Liver (tissue), 9 donors: ENCODE measurements around the gene FBXL4. TPM values are rescaled to one million over a fixed set of nuclear protein-coding genes. Genes with fewer than 3 reads are reported as not detected.

ENCODE experiments used
- DNase-seq: peaks from one replicate; pipeline ENCODE4 v3.0.0-alpha.2; 2017; ENCODE audit warnings: low spot score
- H3K27ac ChIP-seq, 2 donors: one replicate each; pipeline ENCODE4 v1.7.0; 2013; ENCODE audit warnings: inconsistent platforms in 2 of 2, low read length in 2 of 2, control low read depth in 1 of 2, low read depth in 1 of 2, mild to moderate bottlenecking in 1 of 2
- H3K27me3 ChIP-seq, 4 donors: one replicate each; pipeline versions ENCODE4 v1.6.1 to v1.7.0; 2013; ENCODE audit warnings: low read length in 3 of 4, inconsistent platforms in 1 of 4, mild to moderate bottlenecking in 1 of 4, moderate library complexity in 1 of 4; ENCODE audit not compliant: control insufficient read depth in 4 of 4, insufficient read depth in 4 of 4
- H3K36me3 ChIP-seq, 4 donors: one replicate each; pipeline versions ENCODE4 v1.6.1 to v1.7.0; 2013; ENCODE audit warnings: low read length in 3 of 4, mild to moderate bottlenecking in 3 of 4, low read depth in 1 of 4, moderate library complexity in 1 of 4; ENCODE audit not compliant: control insufficient read depth in 4 of 4, insufficient read depth in 3 of 4
- H3K4me1 ChIP-seq, 4 donors: one replicate each; pipeline versions ENCODE4 v1.6.1 to v1.7.0; 2013; ENCODE audit warnings: low read length in 3 of 4, mild to moderate bottlenecking in 3 of 4, moderate library complexity in 1 of 4; ENCODE audit not compliant: control insufficient read depth in 4 of 4, insufficient read depth in 4 of 4
- H3K4me3 ChIP-seq, 3 donors: one replicate each; pipeline versions ENCODE4 v1.6.1 to v1.7.0; 2013; ENCODE audit warnings: low read length in 3 of 3, control low read depth in 1 of 3, low read depth in 1 of 3, mild to moderate bottlenecking in 1 of 3
- H3K9ac ChIP-seq, 2 donors: one replicate each; pipeline ENCODE4 v1.7.0; 2013; ENCODE audit warnings: low read length in 2 of 2, mild to moderate bottlenecking in 2 of 2, moderate library complexity in 2 of 2, control low read depth in 1 of 2, low read depth in 1 of 2
- H3K9me3 ChIP-seq, 4 donors: one replicate each; pipeline versions ENCODE4 v1.6.1 to v1.7.0; 2013; ENCODE audit warnings: low read length in 3 of 4; ENCODE audit not compliant: control insufficient read depth in 4 of 4
- ATF3 ChIP-seq: IDR thresholded peaks from 2 replicates; pipeline ENCODE4 v1.6.1; 2016; ENCODE audit warnings: antibody characterized with exemption
- CTCF ChIP-seq: fragments of 150-350 bp; IDR thresholded peaks from 2 replicates; pipeline ENCODE4 v1.5.1; 2017; ENCODE audit warnings: improper control_type of control experiment, low read depth, low read length; ENCODE audit not compliant: missing input control
- FOXA1 ChIP-seq: IDR thresholded peaks from 2 replicates; pipeline ENCODE4 v1.6.1; 2016; ENCODE audit warnings: antibody characterized with exemption
- FOXA2 ChIP-seq: IDR thresholded peaks from 2 replicates; pipeline ENCODE4 v1.6.1; 2016; ENCODE audit warnings: antibody characterized with exemption
- GABPA ChIP-seq, 2 donors: IDR thresholded peaks in 1 of 2; conservative IDR thresholded peaks in 1 of 2; 2 replicates each; pipeline ENCODE4 v1.6.1; 2016; ENCODE audit warnings: antibody characterized with exemption in 2 of 2, mild to moderate bottlenecking in 1 of 2, moderate library complexity in 1 of 2
- HNF4A ChIP-seq, 2 donors: conservative IDR thresholded peaks; 2 replicates each; pipeline ENCODE4 v1.6.1; 2016; ENCODE audit warnings: antibody characterized with exemption in 2 of 2, mild to moderate bottlenecking in 2 of 2
- JUND ChIP-seq, 2 donors: IDR thresholded peaks; 2 replicates each; pipeline ENCODE4 v1.6.1; 2016; ENCODE audit warnings: antibody characterized with exemption in 2 of 2
- NR2F2 ChIP-seq: IDR thresholded peaks from 2 replicates; pipeline ENCODE4 v1.6.1; 2016; ENCODE audit warnings: antibody characterized with exemption
- RAD21 ChIP-seq, 2 donors: IDR thresholded peaks; 2 replicates each; pipeline ENCODE4 v1.6.1; 2016; ENCODE audit warnings: antibody characterized with exemption in 2 of 2, mild to moderate bottlenecking in 2 of 2
- RXRA ChIP-seq, 2 donors: IDR thresholded peaks; 2 replicates each; pipeline ENCODE4 v1.6.1; 2017 to 2018; ENCODE audit warnings: antibody characterized with exemption in 2 of 2, mild to moderate bottlenecking in 1 of 2
- TAF1 ChIP-seq: conservative IDR thresholded peaks from 2 replicates; pipeline ENCODE4 v1.6.1; 2016; ENCODE audit warnings: antibody characterized with exemption, mild to moderate bottlenecking
- WGBS: extraction: QIAGEN DNeasy Blood & Tissue Kit; methylation state at CpG from one replicate; pipeline ENCODE4 v1.1.7; 2013; 5-methylcytosine and 5-hydroxymethylcytosine counted together
- polyA plus RNA-seq, 2 donors: library from polyadenylated mRNA; stranded (reverse) in 1 of 2; unstranded in 1 of 2; fragments of 200-250 nt in 1 of 2; fragments of >200 nt in 1 of 2; fragmentation: Nextera tagmentation in 1 of 2; extraction: Ambion mirVana in 1 of 2; gene quantifications; one replicate each; pipeline versions ENCODE4 v1.2.1 to v1.2.3, GENCODE V29; 2013 to 2015
- total RNA-seq, 2 donors: library from RNA; depleted of rRNA; stranded (reverse); fragments of >200 nt; gene quantifications; one replicate each; pipeline ENCODE4 v1.2.3, GENCODE V29; 2014
- TF ChIP-seq, protein P1 (sequence below): IDR thresholded peaks from 2 replicates; pipeline ENCODE4 v1.6.1; 2016; ENCODE audit warnings: antibody characterized with exemption
- donor health status: healthy.
- donor health status: healthy.
- donor health status: healthy.
- donor health status: healthy.
- donor health status: healthy.

The FBXL4 gene
- total and polyA plus RNA-seq, 4 donors: 4.1 to 18.8 (median 14.0) TPM

- WGBS: 5% methylated on average over 44 of the region's 44 CpGs
- no peak for TF ChIP-seq RXRA (IDR thresholded peaks at IDR 0.05)
- TF ChIP-seq ATF3: no peak
- no peak for TF ChIP-seq JUND (IDR thresholded peaks at IDR 0.05)
- no peak for TF ChIP-seq GABPA (IDR thresholded peaks at IDR 0.05 in 1 of 2, conservative IDR thresholded peaks at IDR 0.05 in 1 of 2)
- TF ChIP-seq CTCF: no peak
- TF ChIP-seq, protein P1, sequence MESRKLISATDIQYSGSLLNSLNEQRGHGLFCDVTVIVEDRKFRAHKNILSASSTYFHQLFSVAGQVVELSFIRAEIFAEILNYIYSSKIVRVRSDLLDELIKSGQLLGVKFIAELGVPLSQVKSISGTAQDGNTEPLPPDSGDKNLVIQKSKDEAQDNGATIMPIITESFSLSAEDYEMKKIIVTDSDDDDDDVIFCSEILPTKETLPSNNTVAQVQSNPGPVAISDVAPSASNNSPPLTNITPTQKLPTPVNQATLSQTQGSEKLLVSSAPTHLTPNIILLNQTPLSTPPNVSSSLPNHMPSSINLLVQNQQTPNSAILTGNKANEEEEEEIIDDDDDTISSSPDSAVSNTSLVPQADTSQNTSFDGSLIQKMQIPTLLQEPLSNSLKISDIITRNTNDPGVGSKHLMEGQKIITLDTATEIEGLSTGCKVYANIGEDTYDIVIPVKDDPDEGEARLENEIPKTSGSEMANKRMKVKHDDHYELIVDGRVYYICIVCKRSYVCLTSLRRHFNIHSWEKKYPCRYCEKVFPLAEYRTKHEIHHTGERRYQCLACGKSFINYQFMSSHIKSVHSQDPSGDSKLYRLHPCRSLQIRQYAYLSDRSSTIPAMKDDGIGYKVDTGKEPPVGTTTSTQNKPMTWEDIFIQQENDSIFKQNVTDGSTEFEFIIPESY: no peak
- TF ChIP-seq FOXA2: no peak
- no peak for TF ChIP-seq FOXA1
- H3K36me3 ChIP-seq: no peaks in the 10 kb centered on the region
These were observed 120.2 kb downstream of the FBXL4 start for GRCh38 chr6:98827295-98828159.

DNA sequence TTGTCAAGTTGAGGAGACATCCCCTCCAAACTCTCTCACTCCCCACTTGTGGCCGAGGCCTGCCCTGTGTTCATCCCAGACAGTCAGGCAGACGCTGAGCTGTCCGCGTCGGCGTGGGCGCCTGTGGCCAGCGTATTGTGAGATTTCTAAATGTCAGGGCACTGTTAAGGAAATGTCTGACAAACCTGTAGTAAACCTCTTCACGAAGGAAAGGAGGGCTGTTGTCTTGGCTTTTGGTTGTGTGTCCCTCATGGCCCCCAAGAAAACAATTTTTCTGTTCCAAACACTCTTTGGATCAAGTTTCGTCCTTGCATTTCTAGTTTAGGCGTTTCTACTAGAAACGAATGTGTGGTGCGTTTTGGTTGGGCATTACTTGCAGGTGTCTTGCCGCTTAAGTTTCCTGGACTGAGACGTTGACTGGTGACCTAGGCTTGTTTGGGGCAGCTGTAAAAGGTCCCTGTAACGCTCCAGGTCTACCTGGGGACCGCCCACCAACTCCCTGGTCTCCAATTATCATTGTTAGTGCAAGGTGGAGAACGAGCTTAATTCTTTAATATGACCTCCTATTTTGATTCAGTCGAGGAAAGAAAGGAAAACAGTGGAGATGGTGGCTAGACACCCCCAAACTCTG lies 122.0 kb downstream of the FBXL4 start:
- peaks cover 0 to 46% (median 30%) of the 10 kb centered on the region in 4 donors for H3K27me3 ChIP-seq
- WGBS: 6% methylated on average over 19 of the region's 19 CpGs
- DNase-seq: no peak

More at GRCh38 chr6:98827295-98828159, 120.2 kb downstream of the FBXL4 start:
- Histone ChIP-seq H3K9ac (no peak overlapping the region), H3K4me3 (no peak overlapping the region), H3K4me1 (peaks cover 6 to 16% (median 14%) of the 10 kb centered on the region in 4 donors), H3K27ac (no peak overlapping the region), H3K27me3 (peaks cover 9 to 52% (median 31%) of the 10 kb centered on the region in 4 donors), H3K9me3 (no peaks in the 10 kb centered on the region)
- no peak for DNase-seq

DNA sequence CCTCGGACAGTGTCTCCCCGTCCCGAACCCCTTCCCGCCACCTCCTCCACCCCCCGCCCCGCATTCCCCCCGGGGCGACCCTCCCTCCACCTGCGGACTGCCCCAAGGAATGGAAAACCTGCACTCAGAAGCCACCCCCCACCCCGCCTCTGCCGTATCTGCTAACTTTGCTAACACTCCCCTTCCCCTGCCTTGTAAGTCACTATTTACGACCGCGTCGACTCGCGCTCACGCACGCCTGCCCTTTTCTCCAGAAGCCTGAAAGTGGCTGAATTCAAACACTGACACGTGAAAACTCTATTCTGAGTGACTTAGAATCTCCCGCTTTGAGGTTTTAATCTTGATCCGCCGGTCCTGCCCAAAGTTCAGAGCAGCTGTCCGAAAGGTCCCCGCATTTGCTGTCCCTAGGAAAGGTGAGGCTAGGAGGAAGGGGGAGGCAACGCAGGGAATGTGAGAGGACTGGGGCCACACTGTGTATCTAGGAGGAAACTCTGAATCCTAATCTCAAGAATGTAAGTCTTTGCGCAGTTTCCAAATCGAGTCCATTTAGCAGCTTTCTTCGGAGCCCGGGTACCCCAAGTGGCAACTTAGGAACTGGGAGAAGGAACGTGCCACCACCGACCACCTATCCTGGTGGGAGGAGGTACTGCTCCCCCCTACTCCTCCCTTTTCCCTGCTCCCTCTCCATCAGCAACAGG lies 122.7 kb downstream of the FBXL4 start:
- H3K9me3 ChIP-seq: no peaks in the 10 kb centered on the region
- H3K9ac ChIP-seq: no peak overlapping the region
- no peak for DNase-seq
- no peak overlapping the region for H3K4me3 ChIP-seq
- peaks cover 0 to 10% (median 4%) of the 10 kb centered on the region in 4 donors for H3K4me1 ChIP-seq
- WGBS: 5% methylated on average over 32 of the region's 32 CpGs
- H3K27ac ChIP-seq: no peak overlapping the region
- H3K27me3 ChIP-seq: peaks cover 0 to 47% (median 30%) of the 10 kb centered on the region in 4 donors
- H3K36me3 ChIP-seq: no peaks in the 10 kb centered on the region
- no peak for TF ChIP-seq NR2F2
- TF ChIP-seq JUND (IDR thresholded peaks at IDR 0.05): no peak
- TF ChIP-seq RAD21 (IDR thresholded peaks at IDR 0.05): no peak

More for the DNA sequence above, 122.0 kb downstream of the FBXL4 start:
- no peak overlapping the region for H3K9ac ChIP-seq
- no peak overlapping the region for H3K4me3 ChIP-seq
- no peaks in the 10 kb centered on the region for H3K36me3 ChIP-seq
- peaks cover 0 to 10% (median 4%) of the 10 kb centered on the region in 4 donors for H3K4me1 ChIP-seq
- no peak overlapping the region for H3K27ac ChIP-seq
- TF ChIP-seq HNF4A (conservative IDR thresholded peaks at IDR 0.05) (no peak), TAF1 (no peak), NR2F2 (no peak)
- no peaks in the 10 kb centered on the region for H3K9me3 ChIP-seq
